Left renal cortex interstitium (tissue), 4 donors: ENCODE measurements around the gene HOXB1. TPM values are rescaled to one million over a fixed set of nuclear protein-coding genes. Genes with fewer than 3 reads are reported as not detected.
A peak's percentile ranks its signal among the peaks of the same experiment; 100 is the strongest.
"Not testable (repeated sequence)": the region's sequence is repeated elsewhere in the genome, so short reads cannot be mapped to it uniquely, and the experiment has no call there.

Source experiments
- DNase-seq, 4 donors: peaks; one replicate each; pipeline ENCODE4 v3.0.0-alpha.2; 2013; ENCODE audit warnings: low read depth in 4 of 4, low spot score in 2 of 4, missing footprints in 1 of 4
- polyA plus RNA-seq, 4 donors: library from polyadenylated mRNA; unstranded; fragments of 120-200 nt; gene quantifications; one replicate each; pipeline ENCODE4 v1.2.1, GENCODE V29; 2013; ENCODE audit not compliant: insufficient read length in 4 of 4

HOXB1 gene
- polyA plus RNA-seq, 4 donors: 0.17 to 0.58 (median 0.40) TPM

DNA sequence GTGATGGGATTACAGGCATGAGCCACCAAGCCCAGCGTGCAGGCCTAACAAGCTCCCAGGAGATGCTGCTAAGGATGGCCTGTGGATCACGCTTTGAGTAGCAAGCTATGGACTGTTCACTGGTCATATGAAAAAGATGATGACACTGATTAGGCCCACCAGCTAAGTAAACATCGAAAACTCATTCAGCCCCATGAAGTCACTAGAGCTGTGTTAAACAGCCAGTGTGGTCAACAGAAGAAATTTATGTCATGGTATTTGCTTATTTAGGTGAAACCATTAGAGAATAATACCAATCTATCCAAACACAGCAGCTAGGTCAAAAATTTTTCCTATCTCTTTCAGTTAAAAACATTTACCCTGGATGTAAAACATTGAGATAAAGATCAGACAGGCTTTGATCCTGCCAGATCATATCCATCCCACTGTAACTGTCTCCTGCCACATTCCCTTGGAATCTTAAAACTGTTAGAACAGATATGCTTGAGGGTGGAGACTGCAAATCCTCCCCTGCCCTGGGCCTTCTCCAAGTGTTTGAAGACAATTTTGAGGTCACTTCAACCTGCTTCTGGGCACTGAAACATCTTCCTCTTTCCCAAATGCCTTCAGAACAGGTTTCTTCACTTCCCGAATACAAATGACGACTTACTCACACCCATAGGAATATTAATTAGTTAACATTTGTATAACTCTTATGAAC, 30.9 kb downstream of the HOXB1 start:
- DNase-seq: no peak

DNA sequence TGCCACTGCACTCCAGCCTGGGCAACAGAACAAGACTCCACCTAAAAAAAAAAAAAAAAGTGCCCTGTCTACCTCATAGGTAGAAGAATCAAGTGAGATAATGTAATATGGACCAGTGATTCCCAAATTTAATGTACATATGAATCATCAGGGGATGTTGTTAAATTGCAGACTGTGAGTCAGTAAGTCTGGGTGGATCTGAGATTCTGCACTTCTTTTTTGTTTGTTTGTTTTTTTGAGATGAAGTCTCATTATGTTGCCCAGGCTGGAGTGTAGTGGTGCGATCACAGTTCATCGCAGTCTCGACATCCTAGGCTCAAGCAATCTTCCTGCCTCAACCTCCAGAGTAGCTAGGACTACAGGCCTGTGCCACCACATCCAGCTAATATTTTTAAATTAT, 31.6 kb downstream of the HOXB1 start:
- no peak for DNase-seq

DNA sequence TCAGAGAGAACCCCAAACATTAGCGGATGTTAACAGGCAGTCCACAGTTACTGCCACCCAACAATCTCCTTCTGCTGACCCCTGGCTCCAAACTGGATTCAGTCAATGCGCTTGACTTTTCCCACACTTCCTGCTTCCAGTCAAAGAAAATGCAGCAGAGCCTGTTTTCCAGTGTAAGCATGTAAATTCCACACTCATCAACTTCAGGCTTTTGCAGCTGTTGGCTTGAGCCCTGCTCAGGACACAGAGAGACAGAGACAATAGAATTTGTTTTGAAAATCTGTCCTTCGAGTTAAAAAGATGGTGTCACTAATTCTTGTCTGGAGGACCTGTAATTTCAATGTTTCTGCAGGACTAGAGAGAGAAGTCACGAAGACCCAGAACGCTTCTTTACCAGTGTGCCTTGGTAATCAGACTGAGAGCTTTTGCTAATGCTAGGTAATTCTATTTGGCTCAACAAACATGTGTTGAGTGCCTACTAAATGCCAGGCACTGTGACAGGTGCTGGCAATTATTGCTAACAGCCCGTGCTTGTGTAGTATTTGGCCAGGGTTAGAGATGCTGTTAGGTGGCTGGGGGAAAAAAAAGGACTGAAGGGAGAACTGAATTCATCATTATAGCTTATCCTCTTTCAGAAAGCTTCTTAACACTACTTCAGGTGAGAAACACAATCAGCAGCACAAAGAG, 32.5 kb downstream of the HOXB1 start:
- no peak for DNase-seq

DNA sequence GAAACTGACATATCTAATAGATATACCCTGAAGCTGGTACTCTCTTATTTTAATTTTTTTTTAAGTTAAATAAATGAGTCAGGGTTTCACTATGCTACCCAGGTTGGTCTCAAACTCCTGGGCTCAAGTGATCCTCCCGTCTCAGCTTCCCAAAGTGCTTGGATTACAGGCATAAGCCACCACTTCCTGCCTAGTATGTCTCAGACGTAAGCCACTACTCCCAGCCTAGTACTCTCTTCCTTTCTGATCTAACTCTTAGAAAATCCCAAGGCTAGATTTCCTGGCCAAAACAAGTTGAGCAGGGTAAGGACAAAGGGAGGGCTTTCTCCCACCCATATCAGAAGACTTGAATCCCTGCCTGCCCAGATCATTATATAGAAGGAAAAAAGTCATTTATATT, 33.7 kb downstream of the HOXB1 start:
- no peak for DNase-seq

DNA sequence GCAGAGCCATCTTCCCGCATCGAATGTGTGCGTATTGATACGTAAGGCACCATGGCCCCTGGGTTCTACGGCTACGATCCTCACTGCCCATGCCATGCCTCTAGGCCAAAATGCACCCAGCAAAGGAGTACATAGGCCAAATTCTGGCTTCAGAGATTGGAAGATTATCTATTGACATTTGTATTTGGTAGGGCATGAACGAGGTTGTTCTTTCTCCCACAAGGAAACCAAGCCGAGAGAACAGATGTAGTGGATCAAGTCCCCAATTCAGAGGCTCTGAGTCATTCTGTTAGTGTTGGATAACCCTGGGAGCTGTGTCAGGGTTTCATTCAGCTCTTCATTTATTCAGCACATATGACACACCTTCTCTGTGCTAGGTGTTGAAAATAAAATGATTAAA, 36.5 kb downstream of the HOXB1 start:
- no peak for DNase-seq

DNA sequence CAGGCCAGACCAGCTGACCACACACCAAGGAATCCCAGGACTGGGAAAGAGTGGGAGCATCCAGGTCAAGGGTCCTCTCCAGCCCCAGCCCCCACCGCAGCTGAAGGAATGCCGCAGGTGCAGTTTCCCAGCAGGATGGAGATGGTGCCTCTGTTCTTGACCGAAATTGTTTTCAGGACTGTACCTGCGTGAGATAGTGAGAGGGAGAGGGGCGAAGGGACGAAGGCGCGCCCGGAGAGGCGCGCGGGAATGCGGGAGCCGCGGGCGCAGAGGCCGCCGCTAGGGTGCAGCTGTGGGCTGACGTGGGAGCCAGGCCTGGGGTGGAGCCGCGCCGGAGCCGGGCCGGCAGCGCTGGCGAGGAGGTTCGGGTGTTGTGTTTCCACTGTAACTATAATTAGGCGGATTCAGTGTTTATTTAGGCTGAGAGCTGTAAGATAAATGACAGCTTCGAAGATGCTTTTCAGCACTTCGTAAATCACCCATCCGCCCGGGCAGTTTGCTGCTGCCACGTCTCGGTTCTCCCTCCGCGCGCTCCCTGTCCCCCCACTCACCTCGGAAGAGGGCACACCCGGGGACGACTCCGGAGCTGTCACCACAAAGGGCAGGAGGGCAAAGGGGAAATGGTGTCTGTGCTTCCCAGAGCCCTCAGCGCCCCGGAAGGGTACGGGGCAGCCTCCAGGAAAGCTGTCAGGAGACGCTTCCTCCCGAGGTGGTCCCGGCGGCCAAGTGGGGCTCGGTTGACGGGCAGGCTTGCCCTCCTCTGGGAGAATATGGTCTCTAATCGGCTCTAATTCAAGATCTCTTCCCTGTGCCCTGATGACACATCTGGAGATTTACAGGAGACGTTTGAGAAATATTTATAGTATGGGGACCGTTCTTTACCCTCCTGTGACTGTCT, 38.2 kb downstream of the HOXB1 start:
- DNase-seq: peak in 2 of 4 donors; percentile 75 to 83

DNA sequence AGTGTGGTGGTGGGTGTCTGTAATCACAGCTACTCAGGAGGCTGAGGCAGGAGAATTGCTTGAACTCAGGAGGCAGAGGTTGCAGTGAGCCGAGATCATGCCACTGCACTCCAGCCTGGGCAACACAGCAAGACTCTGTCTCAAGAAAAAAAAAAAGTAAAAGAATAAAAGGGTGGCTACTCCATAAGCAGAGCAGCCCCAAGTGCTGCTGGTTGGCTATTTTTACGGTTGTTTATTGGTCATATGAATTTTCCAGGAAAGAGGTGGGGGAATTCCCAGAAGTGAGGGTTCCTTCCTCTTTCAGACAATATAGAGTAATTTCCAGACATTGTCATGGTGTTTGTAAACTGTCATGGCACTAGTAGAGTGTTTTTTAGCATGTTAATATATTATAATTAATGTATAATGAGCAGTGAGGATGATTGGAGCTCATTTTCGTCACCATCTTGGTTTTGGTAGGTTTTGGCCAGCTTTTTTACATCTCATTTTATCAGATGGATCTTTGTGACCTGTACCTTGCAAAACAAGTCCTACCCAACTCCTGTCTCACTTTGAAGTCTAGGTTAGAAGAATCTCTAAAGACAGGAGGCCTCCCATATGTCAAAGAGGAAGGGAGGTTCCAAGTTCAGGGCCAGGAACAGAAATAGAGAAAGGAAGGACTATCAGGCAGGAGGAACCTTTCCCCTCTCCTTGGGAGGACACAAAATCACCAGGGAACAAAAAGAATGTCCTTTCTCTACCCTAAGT, 39.1 kb downstream of the HOXB1 start:
- DNase-seq: no peak

DNA sequence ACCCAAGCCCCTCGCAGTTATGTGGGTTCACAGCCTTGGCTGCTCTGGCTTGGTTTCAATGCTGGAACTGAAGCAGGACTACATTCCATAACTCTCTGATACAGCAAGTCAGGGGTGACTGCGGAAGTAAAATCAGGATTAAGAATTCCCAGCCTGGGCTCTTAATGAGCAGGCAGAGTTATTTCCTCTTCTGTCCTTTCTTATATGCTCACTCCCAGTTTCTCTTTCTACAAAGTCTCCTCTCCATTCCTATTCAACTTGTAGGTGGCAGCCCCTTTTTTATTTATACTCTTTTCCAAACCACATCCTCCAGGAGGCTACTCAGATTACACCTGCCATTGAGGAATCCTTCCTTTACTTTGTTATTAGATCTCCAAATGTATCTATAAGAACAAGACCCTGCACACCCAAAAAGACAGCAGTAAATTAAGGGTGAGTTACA, 40.3 kb downstream of the HOXB1 start:
- DNase-seq: no peak

DNA sequence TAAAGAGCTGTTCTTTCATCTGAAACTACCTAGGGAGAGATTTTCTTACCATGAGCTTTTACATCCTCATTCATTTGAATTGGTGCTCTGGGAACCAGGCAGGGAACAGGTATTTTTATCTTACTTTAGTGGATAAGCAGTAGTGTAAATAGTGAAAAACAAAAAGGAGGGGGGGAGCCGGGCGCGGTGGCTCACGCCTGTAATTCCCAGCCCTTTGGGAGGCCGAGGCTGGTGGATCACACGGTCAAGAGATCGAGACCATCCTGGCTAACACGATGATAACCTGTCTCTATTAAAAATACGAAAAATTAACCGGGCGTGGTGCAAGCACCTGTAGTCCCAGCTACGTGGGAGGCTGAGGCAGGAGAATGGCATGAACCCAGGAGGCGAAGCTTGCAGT, 41.0 kb downstream of the HOXB1 start:
- no peak for DNase-seq

DNA sequence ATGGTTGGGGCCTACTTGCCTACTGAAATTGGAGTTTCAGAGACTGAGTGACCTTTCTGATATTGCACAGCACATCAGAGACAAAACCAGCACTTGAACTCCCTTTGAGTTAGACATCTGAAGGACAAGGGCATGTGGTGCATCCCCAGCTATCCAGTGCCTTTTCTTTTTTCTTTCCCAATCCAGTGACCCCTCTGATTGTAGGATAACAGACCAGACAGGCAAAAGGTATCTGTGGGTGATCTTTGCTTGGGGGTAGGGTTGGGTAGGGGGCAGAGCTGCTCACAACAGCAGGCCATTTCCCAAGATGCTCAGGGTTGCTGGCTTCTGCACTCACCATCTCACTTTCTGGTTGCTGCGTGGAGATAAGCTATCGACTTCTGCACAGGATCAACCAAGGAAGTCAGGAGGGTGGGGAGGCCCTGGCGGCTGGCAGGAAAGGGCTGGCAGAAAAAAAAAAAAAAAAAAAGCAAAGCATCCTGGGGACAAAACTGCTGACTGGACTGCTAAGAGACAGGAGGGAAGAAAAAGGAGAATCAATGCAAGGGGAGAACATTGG, 42.2 kb downstream of the HOXB1 start:
- DNase-seq: no peak

DNA sequence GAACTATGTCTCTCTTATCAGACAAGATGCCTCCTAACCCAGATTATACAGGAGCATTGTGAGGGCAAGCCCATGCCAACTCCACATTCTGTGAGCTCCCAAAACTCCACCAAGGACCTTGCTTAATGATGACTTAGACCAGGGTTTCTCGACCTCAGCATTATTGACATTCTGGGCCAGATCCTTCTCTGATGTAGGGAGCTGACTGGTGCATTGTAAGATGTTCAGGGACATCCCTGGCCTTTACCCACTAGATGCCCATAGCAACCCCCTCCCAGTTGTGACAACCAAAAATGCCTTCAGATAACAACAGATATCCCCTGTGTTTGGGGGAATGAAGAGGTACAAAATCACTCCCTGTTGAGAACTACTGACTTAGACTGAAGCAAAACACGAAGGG, 43.6 kb downstream of the HOXB1 start:
- no peak for DNase-seq

DNA sequence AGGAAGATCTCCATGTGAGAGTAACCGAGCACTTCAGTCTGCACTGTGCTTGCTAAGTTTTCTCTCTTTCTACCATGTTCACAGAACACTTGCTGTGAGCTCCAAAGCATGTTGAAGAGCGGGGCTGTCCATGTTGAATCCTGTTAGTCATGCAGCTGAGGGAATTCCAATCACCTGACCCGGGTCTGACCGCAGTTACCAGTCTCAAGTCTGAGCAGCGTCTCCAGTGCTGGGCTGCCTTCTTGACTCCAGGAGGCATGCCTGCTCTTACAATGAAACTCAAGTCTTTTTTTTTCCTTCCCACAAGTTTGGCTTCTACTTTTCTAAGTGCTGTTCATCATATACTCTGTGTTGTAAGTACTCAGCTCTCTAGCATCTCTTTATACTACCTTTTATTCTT, 44.3 kb downstream of the HOXB1 start:
- DNase-seq: no peak

DNA sequence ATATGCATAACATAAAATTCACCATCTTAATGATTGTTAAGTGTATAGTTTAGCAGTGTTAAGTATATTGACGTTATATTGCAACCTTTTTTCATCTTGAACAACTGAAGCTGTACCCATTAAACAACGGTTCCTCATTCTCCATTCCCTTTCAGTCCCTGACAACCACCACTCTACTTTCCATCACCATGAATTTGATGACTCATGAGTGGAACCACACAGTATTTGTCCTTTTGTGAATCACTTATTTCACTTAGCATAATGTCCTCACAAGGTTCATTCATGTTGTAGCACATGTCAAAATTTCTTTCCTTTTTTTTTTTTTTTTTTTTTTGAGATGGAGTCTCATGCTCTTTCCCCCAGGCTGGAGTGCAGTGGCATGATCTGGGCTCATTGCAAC, 46.0 kb downstream of the HOXB1 start:
- DNase-seq: no peak

DNA sequence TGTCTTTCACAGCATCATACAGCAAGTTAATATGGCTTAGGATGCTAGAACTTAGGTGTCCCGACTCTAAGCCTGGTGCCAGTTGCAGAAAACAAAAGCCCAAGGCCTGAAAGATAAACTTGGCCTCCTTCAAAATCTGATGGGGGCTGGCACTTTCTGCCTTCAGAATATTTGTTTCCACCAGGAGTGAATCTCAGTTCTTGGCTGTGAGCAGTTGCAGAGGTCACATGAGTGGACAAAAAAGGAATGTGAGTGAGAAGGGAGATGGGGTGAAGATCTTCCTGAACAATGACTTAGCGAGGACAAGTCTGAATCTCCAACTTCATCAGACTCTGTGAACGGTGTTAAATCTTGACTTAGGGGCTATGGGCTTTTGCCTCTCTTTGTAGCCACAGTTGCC, 46.6 kb downstream of the HOXB1 start:
- DNase-seq: no peak

DNA sequence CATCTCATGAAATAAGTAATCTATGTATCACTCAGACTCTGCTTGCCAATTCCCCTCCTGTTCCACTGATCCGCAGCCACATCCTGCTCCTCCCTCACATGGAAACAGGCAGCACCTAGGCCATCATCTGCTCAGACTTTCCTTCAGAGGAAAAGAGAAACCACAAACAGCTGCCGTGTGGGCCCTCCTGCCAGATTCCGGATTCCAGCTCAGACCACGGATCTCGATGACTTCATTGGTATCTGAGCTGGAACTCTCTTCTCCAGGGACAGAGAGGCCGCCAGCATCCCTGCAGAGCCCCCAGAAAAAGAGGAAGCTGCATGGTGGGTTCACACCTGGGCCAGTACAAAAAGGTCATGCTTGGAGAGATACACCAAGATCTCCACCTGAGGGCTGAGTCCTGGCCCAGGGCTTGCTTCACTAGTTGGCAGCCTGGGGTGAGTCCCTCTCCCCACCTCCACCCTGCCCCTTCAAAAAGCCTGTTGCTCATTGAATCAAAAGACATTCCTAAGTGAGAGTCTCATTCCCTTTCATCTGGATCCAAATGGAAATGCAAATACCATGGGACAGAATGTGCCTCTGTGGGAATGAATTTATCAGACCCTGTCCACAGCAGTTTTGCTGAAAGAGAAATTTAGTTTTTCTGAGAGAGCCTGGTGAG, 47.2 kb downstream of the HOXB1 start:
- DNase-seq: no peak

DNA sequence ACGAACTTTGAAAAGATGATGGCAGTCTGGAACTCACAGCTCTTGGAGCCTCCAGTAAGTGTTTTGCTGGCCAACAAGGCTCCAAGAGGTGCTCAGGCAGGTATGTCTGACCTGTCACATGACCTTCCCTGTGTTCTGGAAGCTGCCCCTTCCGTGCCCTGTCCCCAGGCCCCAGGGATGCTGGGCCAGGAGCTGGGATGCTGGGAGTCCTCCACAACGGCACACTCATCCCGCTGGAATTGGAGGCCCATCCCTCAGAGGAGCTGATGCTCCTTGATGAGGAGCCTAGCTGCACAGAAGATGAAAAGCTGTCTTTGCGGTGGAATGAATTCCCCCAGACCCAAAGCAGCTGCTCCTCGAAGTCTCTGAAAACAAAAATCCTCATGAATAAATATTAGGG, 47.8 kb downstream of the HOXB1 start:
- DNase-seq: no peak

DNA sequence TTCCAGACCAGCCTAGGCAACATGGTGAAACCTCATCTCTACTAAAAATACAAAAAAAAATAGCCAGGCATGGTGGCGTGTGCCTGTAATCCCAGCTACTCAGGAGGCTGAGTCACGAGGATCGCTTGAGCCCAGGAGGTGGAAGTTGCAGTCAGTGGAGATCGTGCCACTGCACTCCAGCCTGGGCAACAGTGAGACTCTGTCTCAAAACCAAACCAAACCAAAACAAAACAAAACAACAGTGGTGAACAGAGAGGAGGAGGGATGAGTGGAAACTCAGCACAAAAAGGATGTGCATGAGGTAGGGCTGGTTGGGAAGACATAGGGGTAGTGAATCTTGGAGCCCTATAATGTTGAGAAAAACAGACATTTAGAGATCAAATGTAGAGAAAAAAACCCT, 48.5 kb downstream of the HOXB1 start:
- DNase-seq: not testable (repeated sequence)

DNA sequence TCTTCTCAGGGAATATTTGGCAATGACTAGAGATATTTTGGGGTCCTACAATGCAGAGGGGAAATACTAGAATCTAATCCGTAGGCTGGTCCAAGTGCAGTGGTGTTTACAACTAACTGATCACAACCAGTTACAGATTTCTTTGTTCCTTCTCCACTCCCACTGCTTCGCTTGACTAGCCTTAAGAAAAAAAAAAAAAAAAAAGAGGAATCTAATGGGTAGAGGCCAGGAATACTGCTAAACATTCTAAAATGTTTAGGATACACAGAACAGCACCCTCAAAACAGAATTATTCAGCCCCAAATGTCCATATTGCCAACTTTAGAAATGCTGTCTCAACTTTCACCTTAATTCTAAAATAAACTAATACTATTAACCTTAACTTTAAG, 51.8 kb downstream of the HOXB1 start:
- DNase-seq: no peak
